ENCODE results near the gene CLEC4A. TPM values are rescaled to one million over a fixed set of nuclear protein-coding genes. Genes with fewer than 3 reads are reported as not detected.
A peak's percentile ranks its signal among the peaks of the same experiment; 100 is the strongest.
"Not testable (repeated sequence)": the region's sequence is repeated elsewhere in the genome, so short reads cannot be mapped to it uniquely, and the experiment has no call there.

Gene CLEC4A
- total and polyA plus RNA-seq, 2 experiments from 2014 or later: 0.48 TPM; not detected in 1

- not testable (repeated sequence) for H3K9me3 Mint-ChIP-seq; H3K9me2 ChIP-seq (ENCODE audit: insufficient read depth); H3F3A ChIP-seq (replicated peaks; ENCODE audit: low read depth); H3K4me3 ChIP-seq; H3K4me2 ChIP-seq; H3K27me3 ChIP-seq (ENCODE audit: insufficient read depth); H2AFZ ChIP-seq; H3K36me3 ChIP-seq (ENCODE audit: insufficient read depth); H3K27me3 Mint-ChIP-seq (ENCODE audit: insufficient read depth, low read depth, poor library complexity); H3K4me3 Mint-ChIP-seq; H4K20me1 ChIP-seq (replicated peaks; ENCODE audit: insufficient read depth); H3K79me2 ChIP-seq (replicated peaks; ENCODE audit: insufficient read depth); H3K36me3 Mint-ChIP-seq (ENCODE audit: low read depth); H3K27ac ChIP-seq (ENCODE audit: low read depth); H3K4me1 ChIP-seq (ENCODE audit: insufficient read depth); H3K4me1 Mint-ChIP-seq; ATAC-seq; H3K27ac Mint-ChIP-seq
- DNase-seq (ENCODE audit: low spot score): peak; percentile 10
- TF ChIP-seq, protein P1, sequence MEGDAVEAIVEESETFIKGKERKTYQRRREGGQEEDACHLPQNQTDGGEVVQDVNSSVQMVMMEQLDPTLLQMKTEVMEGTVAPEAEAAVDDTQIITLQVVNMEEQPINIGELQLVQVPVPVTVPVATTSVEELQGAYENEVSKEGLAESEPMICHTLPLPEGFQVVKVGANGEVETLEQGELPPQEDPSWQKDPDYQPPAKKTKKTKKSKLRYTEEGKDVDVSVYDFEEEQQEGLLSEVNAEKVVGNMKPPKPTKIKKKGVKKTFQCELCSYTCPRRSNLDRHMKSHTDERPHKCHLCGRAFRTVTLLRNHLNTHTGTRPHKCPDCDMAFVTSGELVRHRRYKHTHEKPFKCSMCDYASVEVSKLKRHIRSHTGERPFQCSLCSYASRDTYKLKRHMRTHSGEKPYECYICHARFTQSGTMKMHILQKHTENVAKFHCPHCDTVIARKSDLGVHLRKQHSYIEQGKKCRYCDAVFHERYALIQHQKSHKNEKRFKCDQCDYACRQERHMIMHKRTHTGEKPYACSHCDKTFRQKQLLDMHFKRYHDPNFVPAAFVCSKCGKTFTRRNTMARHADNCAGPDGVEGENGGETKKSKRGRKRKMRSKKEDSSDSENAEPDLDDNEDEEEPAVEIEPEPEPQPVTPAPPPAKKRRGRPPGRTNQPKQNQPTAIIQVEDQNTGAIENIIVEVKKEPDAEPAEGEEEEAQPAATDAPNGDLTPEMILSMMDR (conservative IDR thresholded peaks at IDR 0.05; ENCODE audit: low read depth in 2 of 2): peak; percentile 38; a peak in 3 of 4 replicates
These were observed 64.7 kb downstream of the CLEC4A start for GRCh38 chr12:8188088-8188487.

Other genes with a start within 250 kb of the CLEC4A start
- 388 and 451 TPM in 2 replicates for gene SLC2A3, start 187.4 kb upstream of the CLEC4A start, total RNA-seq (2014; rRNA removed; shearing (Covaris generic))
- gene SLC2A3, start 187.4 kb upstream of the CLEC4A start, polyA plus RNA-seq (2016; fragmentation: Nextera tagmentation; extraction: Ambion mirVana): 199 and 208 TPM in 2 replicates
- gene FOXJ2, start 90.9 kb upstream of the CLEC4A start, total RNA-seq (2014; rRNA removed; shearing (Covaris generic)): 7.8 and 10.4 TPM in 2 replicates
- 4.1 and 4.9 TPM in 2 replicates for gene FOXJ2, start 90.9 kb upstream of the CLEC4A start, polyA plus RNA-seq (2016; fragmentation: Nextera tagmentation; extraction: Ambion mirVana)
- gene C3AR1, start 57.3 kb upstream of the CLEC4A start, total RNA-seq (2014; rRNA removed; shearing (Covaris generic)): not detected in 2 replicates
- gene C3AR1, start 57.3 kb upstream of the CLEC4A start, polyA plus RNA-seq (2016; fragmentation: Nextera tagmentation; extraction: Ambion mirVana): not detected in 2 replicates
- gene NECAP1, start 41.3 kb upstream of the CLEC4A start, total RNA-seq (2014; rRNA removed; shearing (Covaris generic)): 35.9 and 39.4 TPM in 2 replicates
- 18.6 and 19.3 TPM in 2 replicates for gene NECAP1, start 41.3 kb upstream of the CLEC4A start, polyA plus RNA-seq (2016; fragmentation: Nextera tagmentation; extraction: Ambion mirVana)
- gene ZNF705A, start 33.4 kb downstream of the CLEC4A start, total RNA-seq (2014; rRNA removed; shearing (Covaris generic)): not detected in 2 replicates
- not detected in 2 replicates for gene ZNF705A, start 33.4 kb downstream of the CLEC4A start, polyA plus RNA-seq (2016; fragmentation: Nextera tagmentation; extraction: Ambion mirVana)
- gene FAM90A1, start 104.0 kb downstream of the CLEC4A start, total RNA-seq (2014; rRNA removed; shearing (Covaris generic)): 0.14 TPM in 1 of 2 replicates, not detected in the other
- gene FAM90A1, start 104.0 kb downstream of the CLEC4A start, polyA plus RNA-seq (2016; fragmentation: Nextera tagmentation; extraction: Ambion mirVana): 0.19 TPM in 1 of 2 replicates, not detected in the other

All from GM23338 (cell line).